Measurements from ENCODE around the gene LENG1. TPM values are rescaled to one million over a fixed set of nuclear protein-coding genes. Genes with fewer than 3 reads are reported as not detected.
"Not testable (repeated sequence)": the region's sequence is repeated elsewhere in the genome, so short reads cannot be mapped to it uniquely, and the experiment has no call there.

The LENG1 gene
- total RNA-seq, 2 donors from 2014 or later = 3.6 to 4.0 TPM

DNA sequence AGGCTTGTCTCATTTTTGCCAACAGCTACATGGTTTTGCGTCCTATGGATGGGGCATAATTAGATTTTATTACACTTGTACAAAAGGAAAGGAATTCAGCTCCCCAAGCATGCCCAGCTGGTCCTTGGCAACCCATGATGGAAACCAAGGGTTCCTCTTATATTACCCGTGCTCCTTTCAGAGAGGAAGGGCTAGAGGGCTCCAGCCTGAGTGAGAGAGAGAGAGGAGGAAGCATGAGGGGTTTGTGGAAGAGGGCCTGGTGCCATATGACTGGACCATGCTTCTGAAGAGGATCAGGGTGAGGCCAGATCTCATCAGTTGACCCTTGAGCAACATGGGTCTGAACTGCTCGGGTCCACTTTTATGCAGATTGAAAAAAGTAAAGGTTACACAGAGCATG lies 37.6 kb upstream of the LENG1 start:
- 60 to 90% methylated on average over 1 to 3 of the region's 3 CpGs for WGBS, 2 experiments (ENCODE audit: insufficient coverage in 1 of 2, insufficient read length in 1 of 2)
- H3K27ac ChIP-seq (ENCODE audit: low read depth, low read length) = no peak overlapping the region
- no peaks in the 10 kb centered on the region for H3K27me3 Mint-ChIP-seq (ENCODE audit: insufficient read depth)
- no peak for DNase-seq
- H3K9me3 ChIP-seq (ENCODE audit: control insufficient read depth, low read length) = no peaks in the 10 kb centered on the region
- no peaks in the 10 kb centered on the region for H3K27me3 ChIP-seq (ENCODE audit: control insufficient read depth, insufficient read depth, low read length, poor library complexity, severe bottlenecking)
- no peak overlapping the region for H3K9ac ChIP-seq (ENCODE audit: extremely low read depth, low read length, poor library complexity, severe bottlenecking)
- H3K9me3 Mint-ChIP-seq = no peaks in the 10 kb centered on the region
- H3K4me1 Mint-ChIP-seq = peaks cover 11% of the 10 kb centered on the region
- H3K27ac Mint-ChIP-seq = no peak overlapping the region
- H3K36me3 Mint-ChIP-seq (ENCODE audit: low read depth) = peaks cover 54% of the 10 kb centered on the region
- peaks cover 48% of the 10 kb centered on the region for H3K36me3 ChIP-seq (ENCODE audit: control insufficient read depth, insufficient read depth, low read length)
- H3K4me3 ChIP-seq (ENCODE audit: low read length) = no peak overlapping the region
- no peaks in the 10 kb centered on the region for H3K4me1 ChIP-seq (ENCODE audit: control insufficient read depth, insufficient read depth, low read length)
- no peak overlapping the region for H3K4me3 Mint-ChIP-seq
- no peak for TF ChIP-seq CTCF (conservative IDR thresholded peaks at IDR 0.05)

DNA sequence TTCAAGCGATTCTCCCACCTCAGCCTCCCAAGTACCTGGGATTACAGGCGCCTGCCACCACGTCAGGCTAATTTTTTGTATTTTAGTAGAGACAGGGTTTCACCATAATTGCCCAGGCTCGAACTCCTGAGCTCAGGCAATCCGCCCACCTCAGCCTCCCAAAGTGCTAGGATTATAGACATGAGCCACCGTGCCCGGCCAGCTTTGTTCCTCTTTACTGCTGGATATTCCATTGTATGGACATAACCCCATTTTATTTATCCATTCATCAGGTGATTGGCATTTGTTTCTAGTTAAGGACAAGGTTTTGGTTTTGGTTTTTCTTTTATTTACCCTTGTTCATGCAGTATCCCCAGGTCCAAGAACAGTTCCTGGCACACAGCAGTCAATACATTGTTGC lies 37.0 kb upstream of the LENG1 start:
- Mint-ChIP-seq H3K4me1 (peaks cover 11% of the 10 kb centered on the region), H3K4me3 (no peak overlapping the region), H3K27ac (no peak overlapping the region), H3K27me3 (ENCODE audit: insufficient read depth) (no peaks in the 10 kb centered on the region), H3K36me3 (ENCODE audit: low read depth) (peaks cover 52% of the 10 kb centered on the region), H3K9me3 (no peaks in the 10 kb centered on the region)
- H3K9ac ChIP-seq (ENCODE audit: extremely low read depth, low read length, poor library complexity, severe bottlenecking) = no peak overlapping the region
- no peak for DNase-seq
- H3K27ac ChIP-seq (ENCODE audit: low read depth, low read length) = no peak overlapping the region
- H3K9me3 ChIP-seq (ENCODE audit: control insufficient read depth, low read length) = no peaks in the 10 kb centered on the region
- no peaks in the 10 kb centered on the region for H3K27me3 ChIP-seq (ENCODE audit: control insufficient read depth, insufficient read depth, low read length, poor library complexity, severe bottlenecking)
- H3K4me1 ChIP-seq (ENCODE audit: control insufficient read depth, insufficient read depth, low read length) = no peaks in the 10 kb centered on the region
- H3K36me3 ChIP-seq (ENCODE audit: control insufficient read depth, insufficient read depth, low read length) = peaks cover 42% of the 10 kb centered on the region
- H3K4me3 ChIP-seq (ENCODE audit: low read length) = no peak overlapping the region
- 88 to 97% methylated on average over 4 to 7 of the region's 7 CpGs for WGBS, 2 experiments (ENCODE audit: insufficient coverage in 1 of 2, insufficient read length in 1 of 2)
- TF ChIP-seq CTCF (conservative IDR thresholded peaks at IDR 0.05) = no peak

- H3K4me3 Mint-ChIP-seq; DNase-seq; H3K9me3 Mint-ChIP-seq; H3K4me3 ChIP-seq (ENCODE audit: low read length); H3K27me3 ChIP-seq (ENCODE audit: control insufficient read depth, insufficient read depth, low read length, poor library complexity, severe bottlenecking); H3K9me3 ChIP-seq (ENCODE audit: control insufficient read depth, low read length); H3K4me1 ChIP-seq (ENCODE audit: control insufficient read depth, insufficient read depth, low read length); H3K27ac Mint-ChIP-seq; H3K27ac ChIP-seq (ENCODE audit: low read depth, low read length); H3K4me1 Mint-ChIP-seq; H3K27me3 Mint-ChIP-seq (ENCODE audit: insufficient read depth); H3K9ac ChIP-seq (ENCODE audit: extremely low read depth, low read length, poor library complexity, severe bottlenecking): not testable (repeated sequence)
- peaks cover 36% of the 10 kb centered on the region for H3K36me3 ChIP-seq (ENCODE audit: control insufficient read depth, insufficient read depth, low read length)
- peaks cover 44% of the 10 kb centered on the region for H3K36me3 Mint-ChIP-seq (ENCODE audit: low read depth)
- WGBS, 2 experiments (ENCODE audit: insufficient coverage in 1 of 2, insufficient read length in 1 of 2) = 92 to 94% methylated on average over 8 to 12 of the region's 12 CpGs
Observed at GRCh38 chr19:54194463-54194862, 34.9 kb upstream of the LENG1 start.

- WGBS, 2 experiments (ENCODE audit: insufficient coverage in 1 of 2, insufficient read length in 1 of 2) = 93 to 97% methylated on average over 5 to 11 of the region's 11 CpGs
- no peak overlapping the region for H3K9ac ChIP-seq (ENCODE audit: extremely low read depth, low read length, poor library complexity, severe bottlenecking)
Observed at GRCh38 chr19:54193011-54193410, 33.5 kb upstream of the LENG1 start.

More at GRCh38 chr19:54193011-54193410, 33.5 kb upstream of the LENG1 start:
- H3K9me3 Mint-ChIP-seq = no peaks in the 10 kb centered on the region
- Histone ChIP-seq H3K4me3 (ENCODE audit: low read length) (no peak overlapping the region), H3K4me1 (ENCODE audit: control insufficient read depth, insufficient read depth, low read length) (no peaks in the 10 kb centered on the region), H3K36me3 (ENCODE audit: control insufficient read depth, insufficient read depth, low read length) (peaks cover 36% of the 10 kb centered on the region), H3K9me3 (ENCODE audit: control insufficient read depth, low read length) (no peaks in the 10 kb centered on the region), H3K27me3 (ENCODE audit: control insufficient read depth, insufficient read depth, low read length, poor library complexity, severe bottlenecking) (no peaks in the 10 kb centered on the region), H3K27ac (ENCODE audit: low read depth, low read length) (no peak overlapping the region)
- H3K36me3 Mint-ChIP-seq (ENCODE audit: low read depth) = peaks cover 44% of the 10 kb centered on the region
- H3K4me1 Mint-ChIP-seq = peaks cover 10% of the 10 kb centered on the region
- no peak for TF ChIP-seq CTCF (conservative IDR thresholded peaks at IDR 0.05)
- H3K4me3 Mint-ChIP-seq = peak overlapping the region; percentile 76
- DNase-seq = no peak
- no peak overlapping the region for H3K27ac Mint-ChIP-seq
- H3K27me3 Mint-ChIP-seq (ENCODE audit: insufficient read depth) = no peaks in the 10 kb centered on the region

Measured in endodermal cell (in vitro differentiated cells).